Occipital lobe (tissue), 2 donors: ENCODE data around the gene POLR3H. TPM values are rescaled to one million over a fixed set of nuclear protein-coding genes. Genes with fewer than 3 reads are reported as not detected.
A peak's percentile ranks its signal among the peaks of the same experiment; 100 is the strongest.
"Not testable (repeated sequence)": the region's sequence is repeated elsewhere in the genome, so short reads cannot be mapped to it uniquely, and the experiment has no call there.

ENCODE experiments used
- DNase-seq: peaks from one replicate; lab custom pipeline; 2025; lab: John Stamatoyannopoulos, UW
- total RNA-seq: library from RNA; depleted of rRNA; stranded (reverse); fragments of >200 nt; gene quantifications from one replicate; pipeline ENCODE4 v1.2.3, GENCODE V29; 2014

Gene POLR3H
- total RNA-seq, 1 donor from 2014 or later, result 23.7 TPM

DNA sequence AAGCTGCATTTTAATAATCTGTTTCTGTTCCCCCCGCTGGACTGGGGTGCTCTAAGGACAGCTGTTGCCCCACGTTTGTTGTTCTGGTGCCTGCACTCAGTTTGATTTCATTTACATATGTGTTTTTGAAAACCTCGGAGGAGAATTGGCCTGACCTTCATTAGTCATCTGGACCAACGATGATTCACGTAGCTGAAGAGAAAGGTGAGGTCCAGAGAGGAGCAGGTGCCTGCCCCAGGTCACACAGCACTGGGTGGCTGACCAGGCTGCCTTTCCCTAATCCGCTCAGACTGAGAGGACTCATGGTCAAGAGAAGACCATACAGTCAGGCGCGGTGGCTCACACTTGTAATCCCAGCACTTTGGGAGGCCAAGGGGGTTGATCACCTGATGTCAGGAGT is 20.3 kb upstream of the POLR3H start:
- DNase-seq, result no peak

- DNase-seq, result no peak
These were observed 18.9 kb upstream of the POLR3H start for GRCh38 chr22:41563051-41563711.

- no peak for DNase-seq
These were observed 18.2 kb upstream of the POLR3H start for GRCh38 chr22:41562461-41562860.

GRCh38 chr22:41561788-41562187 is 17.5 kb upstream of the POLR3H start:
- DNase-seq, result no peak

DNA sequence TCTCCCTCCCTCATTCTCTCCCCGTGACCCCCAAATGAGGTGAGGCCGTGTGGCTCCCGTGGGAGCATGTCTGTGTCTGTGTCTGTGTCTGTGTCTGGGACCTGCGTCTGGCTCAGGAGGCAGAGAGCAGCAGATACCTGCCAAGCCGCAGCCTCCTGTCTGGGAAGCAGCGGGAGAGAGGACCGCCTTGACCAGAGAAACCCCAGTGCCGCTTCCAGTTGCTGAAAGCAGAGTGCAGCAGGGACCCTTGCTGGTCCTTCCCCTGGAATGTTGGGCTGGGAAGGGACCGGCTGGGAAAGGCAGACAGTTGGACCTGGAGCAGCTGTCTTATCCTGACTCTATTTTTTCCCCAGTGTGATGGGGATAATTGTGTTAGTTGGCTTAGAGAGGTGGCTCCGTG is 17.1 kb upstream of the POLR3H start:
- no peak for DNase-seq

GRCh38 chr22:41560095-41560471 is 15.8 kb upstream of the POLR3H start:
- DNase-seq, result no peak

- not testable (repeated sequence) for DNase-seq
These were observed 14.0 kb upstream of the POLR3H start for GRCh38 chr22:41558241-41558630.

DNA sequence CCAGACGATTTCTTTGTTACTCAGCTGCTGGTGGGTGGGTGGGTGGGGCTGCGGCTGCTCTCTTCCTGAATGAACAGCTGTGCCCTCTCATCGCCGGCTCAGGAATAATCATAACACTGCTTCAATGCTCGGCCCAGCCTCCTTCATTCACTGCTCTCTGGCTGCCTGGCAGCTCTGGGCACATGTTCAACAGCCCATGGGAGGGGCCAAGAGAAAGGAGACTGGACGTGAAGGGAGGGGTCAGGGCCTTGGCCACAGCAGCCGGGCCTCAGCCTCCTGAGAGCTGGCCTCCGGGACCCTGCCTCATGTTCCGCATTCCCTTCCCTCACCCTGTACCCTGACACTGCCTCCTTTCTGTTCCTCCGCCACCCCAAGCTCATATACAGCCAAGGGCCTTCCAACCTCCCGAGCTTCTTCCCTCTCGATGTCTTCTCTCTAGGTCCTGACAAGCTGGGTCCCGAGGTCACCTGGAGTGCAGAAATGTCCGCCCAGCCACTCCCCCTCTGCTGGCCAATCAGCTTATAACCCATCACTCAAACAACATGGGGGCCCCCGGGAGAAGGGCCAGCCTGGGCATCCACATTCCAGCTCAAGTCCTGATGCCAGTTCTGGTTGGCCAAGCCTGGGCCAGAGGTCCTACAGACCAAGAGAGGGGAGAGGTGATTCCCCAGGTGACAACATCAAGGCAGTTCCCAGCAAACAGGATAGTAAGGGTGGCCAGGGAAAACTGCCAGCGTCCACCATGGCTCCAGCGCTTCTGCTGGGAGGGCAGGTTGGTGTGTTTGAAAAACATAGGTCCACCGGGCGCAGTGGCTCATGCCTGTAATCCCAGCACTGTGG is 13.4 kb upstream of the POLR3H start:
- peak; percentile 67 for DNase-seq

- DNase-seq, result no peak
These were observed 12.3 kb upstream of the POLR3H start for GRCh38 chr22:41556561-41556960.

GRCh38 chr22:41555325-41555982 is 11.2 kb upstream of the POLR3H start:
- DNase-seq, result no peak

GRCh38 chr22:41551877-41552582 is 7.8 kb upstream of the POLR3H start:
- DNase-seq, result no peak

GRCh38 chr22:41550952-41551491 is 6.8 kb upstream of the POLR3H start:
- no peak for DNase-seq

DNA sequence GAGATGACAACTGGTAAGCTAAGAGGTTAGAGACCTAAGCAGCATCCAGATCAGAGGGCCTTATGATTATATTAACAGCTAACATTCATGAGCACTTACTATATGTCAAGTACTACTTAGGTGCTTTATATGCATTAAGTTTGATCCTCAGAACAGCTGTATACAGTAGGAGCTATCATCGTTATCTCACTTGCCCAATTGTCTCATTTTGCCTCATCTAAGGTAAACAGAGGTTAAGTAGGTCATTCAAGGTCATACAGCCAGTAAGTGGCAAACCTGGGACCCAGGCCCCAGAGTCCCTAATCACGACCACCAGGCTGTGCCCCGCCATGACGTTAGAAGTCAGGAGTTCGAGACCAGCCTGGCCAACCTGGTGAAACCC is 4.6 kb upstream of the POLR3H start:
- DNase-seq, result no peak

GRCh38 chr22:41544671-41545476 is 604 bp upstream of the POLR3H start:
- DNase-seq, result no peak

DNA sequence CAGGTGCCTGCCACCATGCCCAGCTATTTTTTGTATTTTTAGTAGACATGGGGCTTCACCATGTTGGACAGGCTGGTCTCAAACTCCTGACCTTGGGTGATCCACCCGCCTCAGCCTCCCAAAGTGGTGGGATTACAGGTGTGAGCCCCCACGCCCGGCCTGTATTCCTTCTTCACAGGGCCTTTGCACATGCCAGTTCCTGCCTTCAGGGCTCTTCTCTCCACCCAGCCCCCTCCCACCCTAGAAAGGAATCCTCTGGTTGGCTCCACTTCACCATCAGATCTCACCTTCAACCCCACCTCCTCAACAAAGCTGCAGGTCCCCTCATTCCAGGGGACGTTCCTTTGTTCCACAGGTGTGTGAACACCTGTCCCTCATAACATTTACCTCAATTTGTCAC is 2.0 kb downstream of the POLR3H start:
- DNase-seq, result no peak

DNA sequence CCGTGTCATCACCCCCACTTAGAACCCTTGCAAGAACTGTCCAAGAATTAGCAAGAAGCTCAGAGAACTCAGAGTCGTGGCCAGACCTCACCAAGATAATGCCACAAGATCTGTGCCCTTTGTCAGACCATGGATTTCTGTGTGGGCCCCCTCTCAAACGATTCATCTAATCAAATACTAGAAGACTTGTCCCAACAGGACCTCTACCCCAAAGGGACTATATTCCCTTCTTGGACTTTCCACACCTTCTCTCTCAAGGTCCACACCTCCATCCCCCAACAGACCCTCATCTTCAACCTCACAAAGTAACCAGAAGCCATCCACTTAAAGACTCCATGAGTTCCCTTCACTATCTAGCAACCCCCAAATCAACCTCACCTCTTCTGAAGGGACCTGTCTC is 2.8 kb downstream of the POLR3H start:
- no peak for DNase-seq

GRCh38 chr22:41540365-41540764 is 3.9 kb downstream of the POLR3H start:
- no peak for DNase-seq

DNA sequence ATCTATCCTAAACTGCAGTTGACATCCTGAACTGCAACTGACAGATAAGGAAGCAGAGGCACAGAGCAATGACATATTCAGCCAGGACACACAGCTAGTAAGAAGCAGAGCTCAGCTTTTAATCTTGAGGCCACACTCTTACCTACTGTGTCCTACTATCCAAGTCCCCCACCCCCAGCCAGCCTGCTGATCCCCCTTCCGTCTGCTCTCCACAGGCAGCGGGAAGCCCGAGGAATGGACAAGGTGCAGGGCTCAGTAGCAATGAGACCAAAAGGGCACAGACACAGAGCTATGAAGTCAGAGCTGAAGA is 4.3 kb downstream of the POLR3H start:
- DNase-seq, result no peak

DNA sequence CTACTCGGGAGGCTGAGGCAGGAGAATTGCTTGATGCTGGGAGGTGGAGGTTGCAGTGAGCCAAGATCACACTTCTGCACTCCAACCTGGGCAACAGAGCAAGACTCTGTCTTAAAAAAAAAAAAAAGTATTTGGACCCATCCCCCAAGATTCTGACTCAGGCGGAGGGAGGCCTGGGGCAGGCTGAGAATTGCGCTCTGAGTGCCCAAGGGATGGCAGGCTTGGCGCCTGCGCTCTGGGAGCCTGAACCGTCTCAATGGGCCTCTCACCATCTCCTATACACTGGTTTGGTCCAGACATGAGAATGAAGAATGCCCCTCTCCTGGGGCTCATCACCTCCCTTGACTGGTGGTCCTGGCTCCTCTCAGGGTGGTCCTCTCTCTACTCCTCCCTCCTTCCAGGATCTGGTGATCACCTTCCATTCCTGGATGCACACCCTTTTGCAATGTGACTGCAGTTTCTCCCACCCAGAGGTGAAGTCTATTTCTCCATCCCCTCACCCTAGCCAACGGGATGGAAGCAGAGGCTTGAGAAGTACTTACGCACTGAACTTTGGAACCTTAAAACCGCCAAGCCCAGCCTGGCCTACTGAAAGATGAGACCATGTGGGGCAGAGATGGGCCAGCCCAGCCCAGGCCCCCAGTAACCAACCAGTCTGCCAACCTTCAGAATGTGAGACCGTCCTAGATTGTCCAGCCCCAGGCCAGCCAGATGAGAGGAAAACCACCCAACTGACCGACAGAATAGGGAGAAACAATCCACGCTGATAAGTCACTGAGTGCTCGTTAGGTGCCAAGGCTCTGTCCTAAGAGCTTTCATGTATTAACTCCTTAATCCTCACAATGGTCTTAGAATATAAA is 4.9 kb downstream of the POLR3H start:
- no peak for DNase-seq

DNA sequence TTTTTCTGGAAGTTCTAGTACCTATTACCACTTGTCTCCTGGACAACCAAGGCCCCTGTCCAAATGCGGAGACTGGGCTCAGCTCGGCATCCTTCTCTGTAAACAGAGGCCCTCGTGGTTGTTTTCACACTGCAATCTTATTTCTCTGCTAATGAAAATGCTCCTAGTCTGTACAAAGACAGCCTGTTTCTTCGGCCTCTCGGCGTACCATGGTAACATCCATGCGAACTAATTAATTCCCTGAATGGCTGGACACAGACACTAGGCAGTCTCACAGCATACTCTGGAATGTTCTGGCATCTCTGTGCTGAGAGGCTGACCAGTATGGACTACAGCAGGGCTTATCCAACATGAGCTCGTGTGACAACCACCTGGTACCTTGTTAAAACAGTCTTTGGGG is 5.7 kb downstream of the POLR3H start:
- peak; percentile 26 for DNase-seq
